ENCODE measurements around the gene NOP56.

Gene NOP56

DNA sequence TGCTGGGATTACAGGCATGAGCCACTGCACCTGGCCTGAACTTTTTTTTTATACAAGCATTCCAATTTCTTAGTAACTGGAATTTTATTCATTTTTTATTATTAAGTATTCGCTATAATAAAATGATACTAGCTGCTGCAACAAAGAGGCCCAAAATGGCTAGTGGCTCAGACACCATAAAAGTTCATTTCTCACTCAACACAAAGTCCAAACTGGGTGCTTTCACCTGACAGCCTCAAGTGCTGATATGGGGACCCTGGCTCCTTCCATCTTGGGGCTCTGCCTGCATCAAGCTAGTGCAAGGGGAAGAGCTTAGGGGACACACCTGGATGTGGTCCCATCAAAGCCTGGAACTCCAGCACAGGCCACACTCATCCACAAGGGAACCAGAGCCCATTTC is 12.2 kb upstream of the NOP56 start:
- in situ Hi-C loops (cut with MboI; ENCODE audit: low sequenced_read_pairs): no loop called here

DNA sequence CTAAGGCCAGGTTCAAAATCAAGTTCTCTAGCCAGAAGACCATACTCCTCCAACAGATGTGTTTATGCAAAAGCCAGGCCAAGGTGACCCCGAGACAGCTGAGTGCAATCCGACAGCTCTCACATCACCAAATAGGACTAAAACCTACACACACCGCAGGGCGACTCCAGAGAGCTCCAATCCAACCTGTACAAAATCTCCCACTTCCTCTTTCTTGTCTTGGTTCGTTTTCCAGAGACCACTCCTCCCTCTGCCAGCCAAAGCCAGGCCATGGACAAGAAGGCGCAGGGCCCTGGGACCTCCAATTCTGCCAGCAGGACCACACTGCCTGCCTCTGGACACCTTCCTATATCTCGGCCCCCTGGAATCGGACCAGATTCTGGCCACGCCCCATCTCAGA is 11.5 kb upstream of the NOP56 start:
- in situ Hi-C loops (cut with MboI; ENCODE audit: low sequenced_read_pairs): no loop called here

DNA sequence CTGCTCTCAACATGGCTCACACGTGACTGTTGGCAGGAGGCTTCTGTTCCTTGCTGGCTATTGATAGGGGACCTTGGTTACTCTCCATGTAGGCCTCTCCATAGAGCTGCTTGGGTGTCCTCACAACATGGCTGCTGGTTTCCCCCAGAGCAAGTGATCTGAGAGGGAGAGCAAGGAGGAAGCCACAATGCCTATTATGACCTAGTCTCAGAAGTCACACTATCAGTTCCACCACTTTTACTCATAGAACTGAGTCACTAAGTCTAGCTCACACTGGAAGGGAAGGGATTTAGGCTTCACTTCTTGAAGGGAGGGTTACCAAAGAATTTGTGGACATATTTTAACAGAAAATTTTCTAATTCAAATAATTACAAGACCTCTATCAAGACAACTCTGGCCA is 8.7 kb upstream of the NOP56 start:
- in situ Hi-C loops (cut with MboI; ENCODE audit: low sequenced_read_pairs): no loop called here

DNA sequence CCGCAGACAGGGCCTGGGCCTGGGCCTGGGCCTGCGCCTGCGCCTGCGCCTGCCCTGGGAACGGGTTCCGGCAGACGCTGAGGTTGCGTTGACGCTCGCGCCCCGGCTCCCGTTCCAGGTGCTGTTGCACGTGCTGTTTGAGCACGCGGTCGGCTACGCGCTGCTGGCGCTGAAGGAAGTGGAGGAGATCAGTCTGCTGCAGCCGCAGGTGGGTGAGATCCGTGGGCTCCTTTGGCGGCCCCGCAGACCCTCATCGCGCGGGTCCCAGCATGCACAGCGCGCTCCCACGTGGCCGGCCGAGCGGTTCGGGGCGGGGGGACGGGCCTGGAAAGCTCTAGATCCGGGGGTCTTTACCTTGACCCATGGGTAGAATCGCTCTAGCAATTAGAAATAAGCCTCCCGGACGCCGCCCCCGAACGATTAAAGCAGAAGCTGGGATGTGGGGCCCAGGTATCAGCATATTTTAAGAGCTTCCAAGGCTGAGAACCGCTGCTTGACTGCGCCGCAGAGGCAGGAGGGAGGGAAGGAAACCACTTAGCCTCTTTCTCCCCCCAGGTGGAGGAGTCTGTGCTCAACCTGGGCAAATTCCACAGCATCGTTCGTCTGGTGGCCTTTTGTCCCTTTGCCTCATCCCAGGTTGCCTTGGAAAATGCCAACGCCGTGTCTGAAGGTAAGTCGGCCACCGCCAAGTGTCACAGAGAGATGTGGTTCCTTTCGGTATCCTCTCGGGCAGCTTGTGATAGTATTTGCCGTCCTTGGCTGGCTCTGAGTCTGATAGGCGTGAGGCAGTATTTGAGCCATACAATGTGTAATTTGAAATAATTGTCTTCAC is 508 bp downstream of the NOP56 start:
- in situ Hi-C loops (cut with MboI; ENCODE audit: low sequenced_read_pairs): no loop called here

DNA sequence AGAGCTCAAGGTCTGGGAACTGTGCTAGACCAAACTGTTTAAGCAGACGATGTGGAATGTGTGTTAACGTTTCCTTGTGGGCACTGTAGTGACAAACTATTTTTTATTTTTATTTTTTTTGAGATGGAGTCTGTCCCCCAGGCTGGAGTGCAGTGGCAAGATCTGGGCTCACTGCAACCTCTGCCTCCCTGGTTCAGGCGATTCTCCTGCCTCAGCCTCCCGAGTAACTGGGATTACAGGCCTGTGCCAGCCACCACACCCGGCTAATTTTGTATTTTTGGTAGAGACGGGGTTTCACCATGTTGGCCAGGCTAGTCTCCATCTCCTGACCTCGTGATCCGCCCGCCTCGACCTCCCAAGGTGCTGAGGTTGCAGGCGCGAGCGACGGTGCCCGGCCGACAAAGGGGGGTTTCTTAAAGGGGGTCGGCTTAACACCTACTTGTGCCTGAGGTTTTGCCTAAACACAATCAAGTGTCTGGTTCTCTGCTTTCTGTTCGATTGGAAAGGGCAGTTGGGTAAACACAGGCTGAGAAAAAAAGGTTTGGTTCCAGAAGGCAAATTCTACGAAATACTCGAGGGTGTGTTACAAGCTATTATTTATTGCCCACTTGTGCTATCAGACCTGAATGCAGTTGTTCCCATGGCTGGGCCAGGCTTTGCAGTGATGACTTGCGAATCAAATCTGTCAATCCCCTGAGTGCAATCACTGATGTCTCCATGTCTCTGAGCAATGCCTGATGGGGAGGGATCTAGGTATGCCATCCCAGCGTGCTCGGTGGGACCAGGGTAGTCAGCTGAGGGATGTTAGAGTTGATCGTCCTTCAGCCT is 1.3 kb downstream of the NOP56 start:
- in situ Hi-C loops (cut with MboI; ENCODE audit: low sequenced_read_pairs): no loop called here

DNA sequence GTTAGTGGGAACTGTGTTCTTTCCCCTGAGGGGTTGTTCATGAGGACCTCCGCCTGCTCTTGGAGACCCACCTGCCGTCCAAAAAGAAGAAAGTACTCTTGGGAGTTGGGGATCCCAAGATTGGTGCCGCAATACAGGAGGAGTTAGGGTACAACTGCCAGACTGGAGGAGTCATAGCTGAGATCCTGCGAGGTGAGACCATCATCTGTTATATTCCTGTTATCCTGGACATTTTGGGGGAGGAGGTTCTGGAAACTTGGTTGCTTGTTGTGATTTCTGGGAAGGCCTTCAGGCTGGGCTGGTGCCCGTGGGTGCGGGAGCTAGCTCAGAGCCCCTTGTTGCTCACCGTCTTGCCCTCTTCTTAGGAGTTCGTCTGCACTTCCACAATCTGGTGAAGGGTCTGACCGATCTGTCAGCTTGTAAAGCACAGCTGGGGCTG is 2.0 kb downstream of the NOP56 start:
- in situ Hi-C loops (cut with MboI; ENCODE audit: low sequenced_read_pairs): no loop called here

DNA sequence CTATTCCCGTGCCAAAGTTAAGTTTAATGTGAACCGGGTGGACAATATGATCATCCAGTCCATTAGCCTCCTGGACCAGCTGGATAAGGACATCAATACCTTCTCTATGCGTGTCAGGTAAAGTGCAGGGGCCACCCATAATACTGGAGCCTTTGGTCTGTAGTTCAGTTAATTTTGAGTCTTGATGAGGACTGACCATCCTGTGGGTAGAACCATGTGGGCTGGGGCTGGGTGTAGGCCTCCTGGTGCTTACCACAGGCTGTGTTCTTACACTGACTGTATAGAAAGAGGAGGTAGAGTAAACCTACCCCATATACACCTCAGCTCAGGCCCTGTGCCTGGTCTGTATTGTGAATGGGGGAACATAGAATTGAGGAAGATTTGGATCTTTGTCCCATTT is 2.4 kb downstream of the NOP56 start:
- in situ Hi-C loops (cut with MboI; ENCODE audit: low sequenced_read_pairs): no loop called here

DNA sequence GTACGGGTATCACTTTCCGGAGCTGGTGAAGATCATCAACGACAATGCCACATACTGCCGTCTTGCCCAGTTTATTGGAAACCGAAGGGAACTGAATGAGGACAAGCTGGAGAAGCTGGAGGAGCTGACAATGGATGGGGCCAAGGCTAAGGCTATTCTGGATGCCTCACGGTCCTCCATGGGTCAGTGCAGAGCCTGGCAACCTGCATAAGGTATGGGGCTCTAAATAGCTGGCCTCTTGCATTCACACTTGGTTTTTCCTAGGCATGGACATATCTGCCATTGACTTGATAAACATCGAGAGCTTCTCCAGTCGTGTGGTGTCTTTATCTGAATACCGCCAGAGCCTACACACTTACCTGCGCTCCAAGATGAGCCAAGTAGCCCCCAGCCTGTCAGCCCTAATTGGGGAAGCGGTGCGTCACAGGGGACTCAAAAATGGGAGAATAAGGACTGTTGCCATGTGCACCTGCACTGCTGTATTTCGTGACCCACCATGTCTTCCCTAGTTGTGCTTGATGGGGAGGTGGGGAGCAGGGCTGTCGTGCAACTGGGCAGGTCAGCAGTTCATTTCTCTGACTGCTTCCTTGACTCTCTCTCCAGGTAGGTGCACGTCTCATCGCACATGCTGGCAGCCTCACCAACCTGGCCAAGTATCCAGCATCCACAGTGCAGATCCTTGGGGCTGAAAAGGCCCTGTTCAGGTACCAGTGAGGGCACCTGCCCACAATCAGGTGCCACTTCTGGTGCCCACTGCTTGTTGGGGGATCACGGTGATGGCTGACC is 3.1 kb downstream of the NOP56 start:
- in situ Hi-C loops (cut with MboI; ENCODE audit: low sequenced_read_pairs): no loop called here

DNA sequence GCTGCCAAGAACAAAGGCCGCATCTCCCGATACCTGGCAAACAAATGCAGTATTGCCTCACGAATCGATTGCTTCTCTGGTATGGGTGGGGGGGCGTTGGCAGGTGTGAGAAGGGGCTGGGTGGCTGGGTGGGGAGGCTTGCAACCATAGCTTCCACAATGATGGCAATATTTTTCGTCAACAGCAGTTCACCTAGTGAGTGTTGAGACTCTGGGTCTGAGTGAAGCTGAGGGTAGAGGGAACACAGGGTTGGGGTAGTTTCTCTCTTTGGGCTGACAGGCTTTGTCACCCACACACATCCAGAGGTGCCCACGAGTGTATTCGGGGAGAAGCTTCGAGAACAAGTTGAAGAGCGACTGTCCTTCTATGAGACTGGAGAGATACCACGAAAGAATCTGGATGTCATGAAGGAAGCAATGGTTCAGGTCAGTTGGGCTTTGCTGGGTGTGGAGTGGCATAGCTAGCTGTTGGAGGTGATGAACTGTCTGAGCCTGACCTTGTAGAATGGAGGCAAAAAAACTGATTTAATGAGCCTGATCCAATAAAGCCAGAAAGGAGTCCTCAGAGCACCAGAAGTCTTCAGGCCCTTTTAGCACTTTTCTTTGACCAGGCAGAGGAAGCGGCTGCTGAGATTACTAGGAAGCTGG is 4.2 kb downstream of the NOP56 start:
- in situ Hi-C loops (cut with MboI; ENCODE audit: low sequenced_read_pairs): no loop called here

DNA sequence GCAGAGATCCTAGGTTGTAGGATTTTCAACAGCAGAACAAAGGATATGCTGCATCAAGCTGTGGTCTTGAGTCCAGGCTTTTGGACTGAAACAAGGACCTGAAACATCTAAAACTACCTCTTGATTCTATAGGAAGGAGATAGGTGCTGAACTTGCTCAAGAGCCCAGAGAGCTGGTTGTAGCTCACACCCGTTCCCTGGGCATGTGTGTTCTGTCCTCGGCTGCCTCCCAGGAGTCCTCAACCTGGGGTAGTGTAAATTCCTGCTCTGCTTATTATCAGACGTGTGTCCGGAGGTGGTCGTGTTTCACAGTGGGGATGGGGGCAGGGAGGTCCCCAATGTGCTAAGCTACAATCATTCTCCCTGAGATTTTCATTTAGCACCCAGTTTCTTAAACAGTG is 4.8 kb downstream of the NOP56 start:
- in situ Hi-C loops (cut with MboI; ENCODE audit: low sequenced_read_pairs): no loop called here

DNA sequence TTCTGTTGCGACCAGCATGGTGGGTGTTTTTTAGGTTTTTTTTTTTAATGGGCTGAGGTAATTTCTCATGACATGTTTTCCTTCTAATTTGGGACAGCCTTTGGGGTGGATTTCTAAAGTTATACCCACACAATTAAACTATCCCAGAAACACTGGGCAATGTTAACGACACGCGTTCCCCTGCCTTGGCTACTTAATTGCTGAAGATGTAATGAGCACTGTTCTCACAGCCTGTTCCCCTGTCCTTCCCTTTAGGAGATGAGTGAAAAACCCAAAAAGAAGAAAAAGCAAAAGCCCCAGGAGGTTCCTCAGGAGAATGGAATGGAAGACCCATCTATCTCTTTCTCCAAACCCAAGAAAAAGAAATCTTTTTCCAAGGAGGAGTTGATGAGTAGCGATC is 5.2 kb downstream of the NOP56 start:
- in situ Hi-C loops (cut with MboI; ENCODE audit: low sequenced_read_pairs): no loop called here

DNA sequence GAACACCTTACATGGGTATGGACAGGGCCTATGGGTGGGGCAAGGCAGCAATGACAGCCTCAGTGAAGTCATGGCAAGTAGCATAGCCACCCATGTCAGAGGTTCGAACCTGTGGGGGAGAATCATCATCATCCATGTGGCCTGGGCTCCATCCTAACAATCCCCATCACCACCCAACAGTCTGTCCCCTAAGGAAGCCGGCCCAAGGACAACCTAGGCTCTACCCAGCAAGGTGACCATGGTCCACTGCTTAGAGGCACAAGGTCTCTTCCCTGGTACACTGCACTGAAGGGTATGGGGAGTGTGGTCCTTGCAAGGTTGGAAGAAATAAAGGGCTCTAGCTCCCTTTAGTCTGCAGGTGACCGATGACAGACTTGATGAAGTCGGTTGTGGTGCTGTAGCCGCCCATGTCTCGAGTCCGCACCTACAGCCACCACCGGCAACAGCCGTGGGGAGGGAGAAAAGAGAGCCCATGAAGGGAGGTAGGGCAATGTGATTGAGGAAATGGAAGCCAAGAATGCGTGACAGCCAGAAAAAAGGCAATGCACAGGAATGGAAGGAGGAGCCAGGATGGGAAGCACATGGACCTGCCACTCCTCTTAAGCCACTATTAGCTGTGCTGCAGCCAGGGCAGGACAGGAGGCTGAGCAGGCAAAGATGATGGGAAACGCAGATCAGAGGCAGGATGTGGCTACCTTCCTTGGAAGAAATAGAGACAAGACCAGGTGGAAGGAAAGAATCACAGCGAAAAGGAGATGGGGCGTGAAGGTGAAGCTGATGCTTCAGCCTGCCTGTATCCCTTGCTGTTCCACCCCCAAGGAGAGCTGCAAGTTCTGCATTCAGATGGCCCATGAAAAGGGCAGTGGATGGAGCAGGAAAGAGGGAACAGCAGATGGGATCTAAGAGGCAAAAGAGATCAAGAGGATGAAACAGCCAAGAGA is 6.3 kb downstream of the NOP56 start:
- in situ Hi-C loops (cut with MboI; ENCODE audit: low sequenced_read_pairs): no loop called here

DNA sequence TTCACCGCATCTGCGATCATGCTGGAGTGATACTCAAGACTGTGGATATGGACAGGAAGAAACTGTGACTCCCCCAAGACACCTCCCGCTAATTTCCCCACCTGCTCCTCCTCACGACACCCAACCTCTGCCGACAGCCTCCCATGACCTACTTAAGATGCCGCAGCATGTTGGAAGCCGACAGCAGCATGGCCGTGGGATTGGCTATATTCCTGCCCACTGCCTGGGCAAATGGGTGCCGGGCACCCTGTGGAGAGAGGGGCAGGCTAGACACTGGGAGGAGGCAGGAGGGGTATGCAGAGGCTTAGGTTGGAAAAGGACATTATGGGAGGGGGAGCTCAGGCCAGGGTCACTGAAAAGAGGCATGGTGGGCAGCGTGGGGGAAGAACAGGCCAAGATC is 7.1 kb downstream of the NOP56 start:
- in situ Hi-C loops (cut with MboI; ENCODE audit: low sequenced_read_pairs): no loop called here

DNA sequence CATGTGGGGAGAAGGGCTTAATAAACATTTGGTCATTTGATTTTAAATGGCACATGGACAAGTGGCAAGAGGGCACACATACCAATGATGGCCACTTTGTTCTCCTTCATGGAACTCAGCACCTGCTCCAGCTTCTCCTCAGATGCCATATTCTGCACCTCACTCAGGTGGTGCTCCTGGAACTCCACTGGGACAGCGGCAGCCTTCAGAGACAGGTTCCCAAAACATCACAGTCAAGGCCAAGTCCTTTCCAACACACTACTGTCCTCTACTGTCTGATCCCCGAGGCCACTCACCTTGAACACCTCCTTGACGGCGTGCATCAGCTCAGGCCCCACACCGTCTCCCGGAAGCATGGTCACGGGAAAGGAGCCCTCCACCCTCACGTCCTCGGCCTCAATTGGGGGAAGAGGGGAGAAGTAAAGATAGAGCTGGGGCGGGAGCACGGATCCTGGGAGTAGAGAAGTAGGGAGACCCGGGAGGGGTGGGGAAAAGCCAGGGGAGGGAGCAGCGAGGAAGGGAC is 11.0 kb downstream of the NOP56 start:
- in situ Hi-C loops (cut with MboI; ENCODE audit: low sequenced_read_pairs): no loop called here

DNA sequence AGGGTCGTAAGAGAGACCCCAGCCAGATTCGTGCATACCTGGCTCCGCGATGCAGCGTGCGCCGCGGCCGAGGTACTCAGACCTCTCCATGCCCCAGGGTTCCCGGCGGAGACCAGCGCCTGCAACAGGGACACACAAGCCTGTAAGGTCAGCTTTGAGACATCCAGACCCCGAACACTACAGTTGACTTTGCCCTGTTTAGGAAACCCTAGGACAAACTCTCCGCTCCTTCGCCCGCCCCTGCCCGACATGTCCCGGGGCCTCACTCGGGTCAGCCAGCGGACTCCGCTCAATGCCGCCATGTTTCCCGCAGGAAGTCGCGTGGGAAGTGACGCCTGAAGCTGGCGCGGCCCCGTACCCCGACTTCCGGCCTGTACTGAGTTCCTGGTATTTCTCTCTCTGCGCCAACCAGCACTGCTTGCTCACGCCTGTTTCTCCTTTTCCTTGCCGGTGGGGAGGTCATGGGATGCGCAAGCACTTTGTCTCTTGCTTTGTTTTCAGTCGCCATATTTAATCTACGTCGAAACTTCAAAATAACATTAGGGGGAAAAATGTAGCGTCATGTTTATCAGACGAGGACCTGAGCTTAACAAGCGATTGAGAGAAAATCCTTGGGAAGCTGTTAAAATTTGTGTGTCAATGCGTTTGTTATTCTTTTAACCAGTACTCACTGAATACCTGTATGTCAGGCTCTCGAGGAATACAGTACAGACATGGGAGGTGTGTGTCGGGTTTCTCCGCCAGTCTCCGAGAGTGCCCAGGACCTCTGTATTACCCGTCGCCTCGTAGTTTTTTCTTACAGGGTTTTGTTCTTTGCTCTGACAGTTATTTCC is 11.7 kb downstream of the NOP56 start, which contains the start of gene IDH3B:
TSS of gene IDH3B (minus strand) at position 330 of the 833 bp plus-strand sequence. CDS start at position 302, 28 bp downstream.
- in situ Hi-C loops (cut with MboI; ENCODE audit: low sequenced_read_pairs): no loop called here

DNA sequence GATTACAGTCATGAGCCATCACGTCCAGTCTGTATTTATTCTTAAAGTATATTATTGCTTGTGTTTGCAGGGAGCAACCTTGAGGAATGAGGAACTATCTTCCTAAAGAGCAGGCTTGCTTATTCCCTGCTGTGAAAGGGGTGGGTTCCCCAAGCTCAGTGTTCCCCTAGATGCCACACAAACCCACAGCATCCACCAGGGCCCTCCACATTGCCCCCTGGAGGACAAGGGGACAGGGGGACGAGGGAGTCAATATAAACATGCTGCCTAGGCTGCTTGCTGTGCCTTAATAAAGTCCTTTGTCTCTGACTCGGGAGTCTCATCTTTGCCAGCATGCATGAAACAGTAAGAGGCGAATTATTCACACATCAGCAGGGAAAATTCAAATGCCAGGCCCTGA is 19.5 kb downstream of the NOP56 start:
- in situ Hi-C loops (cut with MboI; ENCODE audit: low sequenced_read_pairs): no loop called here

DNA sequence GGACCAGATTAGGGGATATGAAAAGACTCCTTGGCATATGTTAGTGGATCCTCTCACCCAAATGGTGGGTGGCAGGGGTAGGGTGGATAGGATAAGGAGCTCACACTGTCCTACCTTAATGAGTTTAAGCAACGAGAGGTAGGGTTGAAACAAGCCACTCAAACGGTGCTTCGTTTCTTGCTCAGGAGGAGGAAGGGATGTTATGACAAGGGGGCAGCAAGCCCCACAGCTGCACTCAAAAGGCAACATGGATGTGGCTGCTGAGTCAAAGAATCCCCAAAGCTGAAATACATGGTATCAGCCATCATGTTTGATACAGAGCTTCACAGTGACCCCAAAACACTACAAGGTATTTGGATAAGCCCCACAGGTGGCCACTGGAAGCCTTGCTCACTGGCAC is 20.0 kb downstream of the NOP56 start:
- in situ Hi-C loops (cut with MboI; ENCODE audit: low sequenced_read_pairs): no loop called here

DNA sequence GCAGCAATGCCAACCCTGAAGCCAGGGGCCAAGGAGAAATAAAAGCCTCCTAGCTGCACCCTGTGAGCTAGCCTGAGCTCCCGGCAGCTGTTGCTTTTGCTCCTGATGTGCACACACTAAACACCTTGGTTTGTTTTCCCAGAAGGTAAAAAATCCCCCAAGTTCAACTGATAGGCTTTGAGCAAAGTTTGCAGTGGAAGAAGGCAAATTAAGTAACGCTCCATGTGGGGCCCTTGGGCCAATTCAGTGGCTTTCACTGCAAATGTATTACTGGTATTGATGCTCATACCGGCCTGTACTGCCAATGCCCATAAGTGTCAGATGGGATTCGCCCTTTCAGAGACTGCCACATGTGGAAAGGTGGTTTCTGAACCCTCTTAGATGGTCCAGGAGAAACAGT is 21.0 kb downstream of the NOP56 start:
- in situ Hi-C loops (cut with MboI; ENCODE audit: low sequenced_read_pairs): no loop called here

Measured in HL-60/S4 treated with phorbol 12-myristate 13-acetate at 8.2 ng/mL for 4 days and 3 days (cell line).